GM12878 (cell line): ENCODE data around the gene FAM114A2. TPM values are rescaled to one million over a fixed set of nuclear protein-coding genes. Genes with fewer than 3 reads are reported as not detected.

ENCODE experiments used
- ATAC-seq: fragments of 200-7000 bp; cut with Tn5 transposase; 3 replicates; pipeline ENCODE4 v1.9.1; 2020; ENCODE audit warnings: mild to moderate bottlenecking, moderate library complexity
- BruUV-seq: library from RNA; stranded (reverse); fragments of 400-500 nt; replicated peaks from 2 replicates; lab custom pipeline; 2021; lab: Mats Ljungman, UMichigan
- CTCF ChIA-PET: fragments of 300-600 bp; sonication (Branson Sonifier 250); formaldehyde crosslinking; extraction: SDS; loops from one replicate; lab custom pipeline; 2021; ENCODE audit warnings: inconsistent platforms; lab: Yijun Ruan, JAX
- POLR2A ChIA-PET: fragments of 350-600 bp; formaldehyde crosslinking; extraction: SDS; loops from one replicate; lab custom pipeline; 2021; ENCODE audit warnings: inconsistent platforms; lab: Charles Lee
- RAD21 ChIA-PET: fragments of 300-600 bp; sonication (Branson Sonifier 250); formaldehyde crosslinking; loops from one replicate; lab custom pipeline; 2023; ENCODE audit warnings: antibody characterized with exemption; ENCODE audit not compliant: unreplicated experiment; lab: Charles Lee
- SMC1A ChIA-PET: fragments of 300-600 bp; sonication (Branson Sonifier 250); formaldehyde crosslinking; loops from one replicate; lab custom pipeline; 2023; ENCODE audit not compliant: unreplicated experiment, uncharacterized antibody; lab: Charles Lee
- DNase-seq: peaks from one replicate; pipeline ENCODE4 v3.0.0-alpha.2; 2011; ENCODE audit warnings: low read depth, low spot score
- FAIRE-seq: peaks from 3 replicates; lab custom pipeline; 2011; peaks lifted over from hg19 to GRCh38; lab: Jason Lieb, UNC
- H2AFZ ChIP-seq: 2 replicates; pipeline ENCODE4 v1.6.0; 2011; ENCODE audit warnings: low read depth, low read length, control low read depth; ENCODE audit not compliant: control insufficient read depth
- H3K27ac ChIP-seq: 2 replicates; pipeline ENCODE4 v1.5.1; 2011; ENCODE audit warnings: control low read depth; ENCODE audit not compliant: control insufficient read depth, insufficient read depth
- H3K27me3 ChIP-seq, 2 experiments: replicated peaks in 1 of 2; 2 replicates each; pipeline versions ENCODE4 v1.6.0 to v1.6.1; 2011; ENCODE audit warnings: low read length in 1 of 2; ENCODE audit not compliant: control insufficient read depth in 2 of 2, insufficient read depth in 2 of 2
- H3K36me3 ChIP-seq, 2 experiments: 2 replicates each; pipeline ENCODE4 v1.5.1; 2011; ENCODE audit warnings: low read length in 1 of 2; ENCODE audit not compliant: control insufficient read depth in 2 of 2, insufficient read depth in 2 of 2
- H3K4me1 ChIP-seq: 2 replicates; pipeline ENCODE4 v1.6.1; 2011; ENCODE audit warnings: mild to moderate bottlenecking, low read length, moderate library complexity, mixed read lengths; ENCODE audit not compliant: control insufficient read depth, insufficient read depth
- H3K4me2 ChIP-seq: 2 replicates; pipeline ENCODE4 v1.6.0; 2011; ENCODE audit warnings: control low read depth; ENCODE audit not compliant: control insufficient read depth, insufficient read depth
- H3K4me3 ChIP-seq: fragments of 200-600 bp; sonication (generic); 2 replicates; pipeline ENCODE4 v1.5.1; 2016
- H3K79me2 ChIP-seq: 2 replicates; pipeline ENCODE4 v1.6.0; 2011; ENCODE audit warnings: low read length; ENCODE audit not compliant: control insufficient read depth, insufficient read depth
- H3K9ac ChIP-seq: 2 replicates; pipeline ENCODE4 v1.8.0; 2011; ENCODE audit warnings: low read length, control low read depth, mixed read lengths; ENCODE audit not compliant: control insufficient read depth, insufficient read depth
- H3K9me3 ChIP-seq: replicated peaks from 3 replicates; pipeline ENCODE4 v1.5.1; 2011; ENCODE audit warnings: mild to moderate bottlenecking, low read length; ENCODE audit not compliant: control insufficient read depth, insufficient read depth
- H4K20me1 ChIP-seq: 2 replicates; pipeline ENCODE4 v1.6.0; 2011; ENCODE audit not compliant: control insufficient read depth, insufficient read depth
- MXI1 ChIP-seq: fragments of 150-350 bp; IDR thresholded peaks from 2 replicates; pipeline ENCODE4 v1.6.1; 2011; ENCODE audit warnings: low read depth, mild to moderate bottlenecking, inconsistent platforms, low read length, improper control_type of control experiment
- PAX5 ChIP-seq: IDR thresholded peaks from 2 replicates; pipeline ENCODE4 v1.6.1; 2011; ENCODE audit warnings: low read depth, low read length, borderline replicate concordance
- POLR2AphosphoS5 ChIP-seq: IDR thresholded peaks from 2 replicates; pipeline ENCODE4 v1.6.1; 2011; ENCODE audit warnings: mild to moderate bottlenecking, low read length, inconsistent platforms
- POU2F2 ChIP-seq: IDR thresholded peaks from 3 replicates; pipeline ENCODE4 v1.6.1; 2011; ENCODE audit warnings: low read depth, mild to moderate bottlenecking, low read length, borderline replicate concordance
- RAD51 ChIP-seq: fragments of 450-650 bp; IDR thresholded peaks from 2 replicates; pipeline ENCODE4 v1.6.1; 2016; ENCODE audit warnings: moderate library complexity, mild to moderate bottlenecking, inconsistent platforms
- SREBF1 ChIP-seq: IDR thresholded peaks from 2 replicates; pipeline ENCODE4 v1.6.1; 2012; ENCODE audit warnings: mild to moderate bottlenecking, low read length
- SRF ChIP-seq, 2 experiments: IDR thresholded peaks; 2 replicates each; pipeline ENCODE4 v1.6.1; 2011; ENCODE audit warnings: low read depth in 2 of 2, low read length in 2 of 2, mild to moderate bottlenecking in 1 of 2, moderate library complexity in 1 of 2
- TAF1 ChIP-seq: IDR thresholded peaks from 2 replicates; pipeline ENCODE4 v1.6.1; 2011; ENCODE audit warnings: mild to moderate bottlenecking, low read depth, low read length, borderline replicate concordance
- ZBED1 ChIP-seq: IDR thresholded peaks from 2 replicates; pipeline ENCODE4 v1.6.1; 2016; ENCODE audit warnings: borderline replicate concordance
- WGBS: methylation state at CpG from one replicate; pipeline ENCODE4 v1.1.6; 2016; ENCODE audit warnings: low lambda C conversion rate; ENCODE audit not compliant: insufficient replicate concordance, insufficient coverage; ENCODE audit errors: missing lambda C conversion rate; 5-methylcytosine and 5-hydroxymethylcytosine counted together
- in situ Hi-C: fragments of 300-500 bp; cut with MboI; formaldehyde crosslinking; loops from 9 replicates; pipeline ENCODE4 v1.14.3; 2018; ENCODE audit warnings: mixed read lengths
- intact Hi-C: fragments of 100-400 bp; cut with micrococcal nuclease; formaldehyde crosslinking; loops from one replicate; pipeline ENCODE4 v1.14.2; 2022; ENCODE audit not compliant: unreplicated experiment
- polyA plus RNA-seq, 11 experiments: library from polyadenylated mRNA; depleted of rRNA in 4 of 11; unstranded in 6 of 11; stranded (reverse) in 5 of 11; fragments of >200 nt; fragmentation: Nextera tagmentation in 4 of 11; fragmentation: Illumina TruSeq in 1 of 11; extraction: Ambion mirVana in 4 of 11; extraction: Trizol in 1 of 11; gene quantifications; 1 replicate in 1 of 11; 2 replicates in 10 of 11; pipeline versions ENCODE4 v1.2.1 to v1.2.3, GENCODE V29; 2011 to 2016; ENCODE audit warnings: inconsistent platforms in 2 of 11, missing spikeins in 2 of 11, low read depth in 1 of 11
- total RNA-seq, 4 experiments: library from RNA; depleted of rRNA in 3 of 4; stranded (reverse); fragments of >200 nt in 3 of 4; fragmentation: Illumina TruSeq in 1 of 4; extraction: Trizol in 1 of 4; gene quantifications; 2 replicates each; pipeline versions ENCODE4 v1.2.1 to v1.2.3, GENCODE V29; 2013 to 2021
- TF ChIP-seq, protein P1 (sequence below): fragments of 150-350 bp; IDR thresholded peaks from 2 replicates; pipeline ENCODE4 v1.6.1; 2014; ENCODE audit warnings: mild to moderate bottlenecking, low read depth, low read length
- TF ChIP-seq, protein P2 (sequence below): fragments of 450-650 bp; IDR thresholded peaks from 2 replicates; pipeline ENCODE4 v1.6.1; 2018; ENCODE audit warnings: mild to moderate bottlenecking, low read depth, moderate library complexity; ENCODE audit not compliant: partially characterized antibody

FAM114A2 gene
- total and polyA plus RNA-seq, 10 of the 15 experiments (the other 5 are each of a cell fraction or from before 2014, with no cell fraction given) = 16.8 to 32.8 (median 24.3) TPM

DNA sequence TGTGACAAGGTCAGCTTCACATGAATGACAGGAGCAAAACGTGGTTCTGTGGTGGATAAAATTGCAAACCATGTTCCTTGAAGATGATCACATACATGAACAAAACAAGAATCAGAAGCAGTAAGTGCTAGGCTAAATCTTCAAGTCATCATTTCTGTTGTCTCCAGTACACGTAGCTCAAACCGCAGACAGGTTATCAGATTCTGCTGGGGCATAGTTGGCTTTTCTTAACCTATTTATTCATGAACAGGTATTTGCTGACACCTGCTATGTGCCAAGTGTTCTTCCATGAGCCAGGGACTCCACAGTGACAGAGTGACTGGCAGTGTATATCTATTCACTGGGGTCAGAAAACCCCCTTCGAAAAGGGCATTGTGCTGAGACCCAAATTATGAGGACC is 20.9 kb upstream of the FAM114A2 start:
- FAIRE-seq = no peak

More for the DNA sequence above, 20.9 kb upstream of the FAM114A2 start:
- H3K9me3 ChIP-seq = no peaks in the 10 kb centered on the region; the same call in 2 of the 3 replicates
- no peak overlapping the region for H3K9ac ChIP-seq
- no peak overlapping the region for H3K4me2 ChIP-seq
- WGBS = 34% methylated on average over 4 of the region's 4 CpGs
- in situ Hi-C loops (no loop called here), intact Hi-C loops (no loop called here)
- no peaks in the 10 kb centered on the region for H3K36me3 ChIP-seq
- ChIA-PET RAD21 (interaction anchor here (0.6 to 3.5 kb wide), 3 partner anchors 13 to 345 kb away, joined by 3 to 20 read pairs (median 8); no protein-coding TSS in a partner anchor), SMC1A (interaction anchor here (0.9 to 2.7 kb wide), 10 partner anchors 11 to 326 kb away, joined by 3 to 17 read pairs (median 6); partner anchors contain the start of genes FAM114A2 and MFAP3), CTCF (interaction anchor here (1.0 to 3.6 kb wide), 8 partner anchors 13 to 345 kb away, joined by 3 to 25 read pairs (median 7); no protein-coding TSS in a partner anchor), POLR2A (interaction anchor here (0.6 to 1.0 kb wide), 6 partner anchors 9 to 384 kb away, joined by 3 to 4 read pairs (median 4); no protein-coding TSS in a partner anchor)
- no peaks in the 10 kb centered on the region for H4K20me1 ChIP-seq
- no peaks in the 10 kb centered on the region for H3K79me2 ChIP-seq
- no peak overlapping the region for H2AFZ ChIP-seq
- TF ChIP-seq ZBED1 (no peak), TAF1 (no peak), POLR2AphosphoS5 (no peak), RAD51 (no peak), SRF (IDR thresholded peaks at IDR 0.05; ENCODE audit: low read depth in 2 of 2, low read length in 2 of 2) (no peak), MXI1 (no peak), POU2F2 (no peak), PAX5 (no peak), SREBF1 (no peak)
- TF ChIP-seq, protein P1, sequence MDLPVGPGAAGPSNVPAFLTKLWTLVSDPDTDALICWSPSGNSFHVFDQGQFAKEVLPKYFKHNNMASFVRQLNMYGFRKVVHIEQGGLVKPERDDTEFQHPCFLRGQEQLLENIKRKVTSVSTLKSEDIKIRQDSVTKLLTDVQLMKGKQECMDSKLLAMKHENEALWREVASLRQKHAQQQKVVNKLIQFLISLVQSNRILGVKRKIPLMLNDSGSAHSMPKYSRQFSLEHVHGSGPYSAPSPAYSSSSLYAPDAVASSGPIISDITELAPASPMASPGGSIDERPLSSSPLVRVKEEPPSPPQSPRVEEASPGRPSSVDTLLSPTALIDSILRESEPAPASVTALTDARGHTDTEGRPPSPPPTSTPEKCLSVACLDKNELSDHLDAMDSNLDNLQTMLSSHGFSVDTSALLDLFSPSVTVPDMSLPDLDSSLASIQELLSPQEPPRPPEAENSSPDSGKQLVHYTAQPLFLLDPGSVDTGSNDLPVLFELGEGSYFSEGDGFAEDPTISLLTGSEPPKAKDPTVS = no peak
- TF ChIP-seq, protein P2, sequence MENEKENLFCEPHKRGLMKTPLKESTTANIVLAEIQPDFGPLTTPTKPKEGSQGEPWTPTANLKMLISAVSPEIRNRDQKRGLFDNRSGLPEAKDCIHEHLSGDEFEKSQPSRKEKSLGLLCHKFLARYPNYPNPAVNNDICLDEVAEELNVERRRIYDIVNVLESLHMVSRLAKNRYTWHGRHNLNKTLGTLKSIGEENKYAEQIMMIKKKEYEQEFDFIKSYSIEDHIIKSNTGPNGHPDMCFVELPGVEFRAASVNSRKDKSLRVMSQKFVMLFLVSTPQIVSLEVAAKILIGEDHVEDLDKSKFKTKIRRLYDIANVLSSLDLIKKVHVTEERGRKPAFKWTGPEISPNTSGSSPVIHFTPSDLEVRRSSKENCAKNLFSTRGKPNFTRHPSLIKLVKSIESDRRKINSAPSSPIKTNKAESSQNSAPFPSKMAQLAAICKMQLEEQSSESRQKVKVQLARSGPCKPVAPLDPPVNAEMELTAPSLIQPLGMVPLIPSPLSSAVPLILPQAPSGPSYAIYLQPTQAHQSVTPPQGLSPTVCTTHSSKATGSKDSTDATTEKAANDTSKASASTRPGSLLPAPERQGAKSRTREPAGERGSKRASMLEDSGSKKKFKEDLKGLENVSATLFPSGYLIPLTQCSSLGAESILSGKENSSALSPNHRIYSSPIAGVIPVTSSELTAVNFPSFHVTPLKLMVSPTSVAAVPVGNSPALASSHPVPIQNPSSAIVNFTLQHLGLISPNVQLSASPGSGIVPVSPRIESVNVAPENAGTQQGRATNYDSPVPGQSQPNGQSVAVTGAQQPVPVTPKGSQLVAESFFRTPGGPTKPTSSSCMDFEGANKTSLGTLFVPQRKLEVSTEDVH = no peak
- no peak for DNase-seq
- no peak overlapping the region for H3K27ac ChIP-seq
- H3K4me1 ChIP-seq = peaks cover 23% of the 10 kb centered on the region
- BruUV-seq = no TSS peak
- no peak overlapping the region for H3K4me3 ChIP-seq
- no peak for ATAC-seq
- H3K27me3 ChIP-seq = no peaks in the 10 kb centered on the region
